Lower lobe of right lung (tissue), 2 donors: ENCODE results near the gene SIGLEC15. TPM values are rescaled to one million over a fixed set of nuclear protein-coding genes. Genes with fewer than 3 reads are reported as not detected.
"Not testable (repeated sequence)": the region's sequence is repeated elsewhere in the genome, so short reads cannot be mapped to it uniquely, and the experiment has no call there.

Source experiments
- ATAC-seq, 2 donors: fragments of 200-7000 bp; cut with Tn5 transposase; one replicate each; pipeline ENCODE4 v1.9.1; 2020 to 2022; ENCODE audit warnings: mild to moderate bottlenecking in 2 of 2, moderate library complexity in 2 of 2
- DNase-seq: peaks from one replicate; pipeline ENCODE4 v3.0.0-alpha.2; 2020
- H3K27ac ChIP-seq: fragments of 200-600 bp; one replicate; pipeline ENCODE4 v1.8.0; 2022
- H3K27me3 ChIP-seq: fragments of 200-600 bp; one replicate; pipeline ENCODE4 v1.8.0; 2022; ENCODE audit warnings: low read depth
- H3K36me3 ChIP-seq: fragments of 200-600 bp; one replicate; pipeline ENCODE4 v1.8.0; 2022; ENCODE audit warnings: mild to moderate bottlenecking
- H3K4me1 ChIP-seq: fragments of 200-600 bp; one replicate; pipeline ENCODE4 v1.8.0; 2022
- H3K4me3 ChIP-seq: fragments of 200-600 bp; one replicate; pipeline ENCODE4 v1.8.0; 2022; ENCODE audit warnings: mild to moderate bottlenecking
- H3K9me3 ChIP-seq: fragments of 200-600 bp; one replicate; pipeline ENCODE4 v1.8.0; 2022
- intact Hi-C: fragments of 100-400 bp; cut with DNase I; formaldehyde crosslinking; loops from one replicate; pipeline ENCODE4 v1.11.0; 2022
- total RNA-seq: library from RNA; stranded (reverse); fragmentation: NEBNext Ultra II Directional; extraction: Animal tissue kit (Norgen Biotek cat#: 25700); gene quantifications from one replicate; pipeline ENCODE4 v1.2.1, GENCODE V29; 2021
- TF ChIP-seq, protein P1 (sequence below): fragments of 200-600 bp; IDR thresholded peaks from one replicate; pipeline ENCODE4 v1.8.0; 2022; ENCODE audit warnings: antibody characterized with exemption, mild to moderate bottlenecking
- donor health status: DM: no; HTN: yes; CAD: no; lungs with severe emphysema.

SIGLEC15 gene
- total RNA-seq, 1 donor from 2014 or later: 0.35 TPM

DNA sequence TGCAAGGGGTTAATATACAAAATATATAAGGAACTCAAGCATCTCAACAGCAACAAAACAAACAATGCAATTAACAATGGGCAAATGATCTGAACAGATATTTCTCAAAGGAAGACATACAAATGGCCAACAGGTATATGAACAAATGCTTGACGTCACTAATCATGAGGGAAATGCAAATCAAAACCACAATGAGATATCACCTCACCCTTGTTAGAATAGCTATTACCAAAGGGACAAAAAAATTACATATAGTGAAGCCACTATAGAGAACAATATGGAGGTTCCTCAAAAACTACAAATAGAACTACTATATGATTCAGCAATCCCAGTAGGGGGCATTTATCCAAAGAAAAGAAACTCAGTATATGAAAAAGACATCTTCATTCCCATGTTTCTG is 3.8 kb upstream of the SIGLEC15 start:
- Histone ChIP-seq H3K4me1 (no peaks in the 10 kb centered on the region), H3K36me3 (no peaks in the 10 kb centered on the region), H3K27ac (no peak overlapping the region), H3K4me3 (no peak overlapping the region), H3K27me3 (no peaks in the 10 kb centered on the region), H3K9me3 (no peaks in the 10 kb centered on the region)
- TF ChIP-seq, protein P1, sequence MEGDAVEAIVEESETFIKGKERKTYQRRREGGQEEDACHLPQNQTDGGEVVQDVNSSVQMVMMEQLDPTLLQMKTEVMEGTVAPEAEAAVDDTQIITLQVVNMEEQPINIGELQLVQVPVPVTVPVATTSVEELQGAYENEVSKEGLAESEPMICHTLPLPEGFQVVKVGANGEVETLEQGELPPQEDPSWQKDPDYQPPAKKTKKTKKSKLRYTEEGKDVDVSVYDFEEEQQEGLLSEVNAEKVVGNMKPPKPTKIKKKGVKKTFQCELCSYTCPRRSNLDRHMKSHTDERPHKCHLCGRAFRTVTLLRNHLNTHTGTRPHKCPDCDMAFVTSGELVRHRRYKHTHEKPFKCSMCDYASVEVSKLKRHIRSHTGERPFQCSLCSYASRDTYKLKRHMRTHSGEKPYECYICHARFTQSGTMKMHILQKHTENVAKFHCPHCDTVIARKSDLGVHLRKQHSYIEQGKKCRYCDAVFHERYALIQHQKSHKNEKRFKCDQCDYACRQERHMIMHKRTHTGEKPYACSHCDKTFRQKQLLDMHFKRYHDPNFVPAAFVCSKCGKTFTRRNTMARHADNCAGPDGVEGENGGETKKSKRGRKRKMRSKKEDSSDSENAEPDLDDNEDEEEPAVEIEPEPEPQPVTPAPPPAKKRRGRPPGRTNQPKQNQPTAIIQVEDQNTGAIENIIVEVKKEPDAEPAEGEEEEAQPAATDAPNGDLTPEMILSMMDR: no peak
- ATAC-seq (no peak), DNase-seq (no peak)
- intact Hi-C loops: no loop called here

DNA sequence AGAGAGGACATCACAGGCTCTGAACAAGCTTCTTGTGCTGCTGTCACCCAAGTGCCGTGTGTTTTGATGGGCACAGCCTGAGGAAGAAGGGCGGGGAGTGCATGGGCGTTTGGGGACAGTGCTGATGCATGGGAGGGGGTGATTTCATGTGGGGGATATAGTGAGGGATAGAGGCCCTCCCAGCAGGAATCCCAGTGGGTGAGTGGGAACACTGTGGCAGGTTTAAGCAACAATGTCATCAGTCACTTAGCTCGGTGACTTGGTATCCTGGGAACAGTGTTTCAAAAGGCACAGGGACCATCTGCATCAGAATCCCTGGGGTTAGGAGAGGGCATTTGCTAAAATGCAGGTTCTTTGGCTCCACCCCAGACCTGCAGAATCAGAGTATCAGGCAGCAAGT is 609 bp downstream of the SIGLEC15 start:
- no peak overlapping the region for H3K27ac ChIP-seq
- no peaks in the 10 kb centered on the region for H3K9me3 ChIP-seq
- no peaks in the 10 kb centered on the region for H3K27me3 ChIP-seq
- peaks cover 27% of the 10 kb centered on the region for H3K4me1 ChIP-seq
- DNase-seq (no peak), ATAC-seq (no peak)
- intact Hi-C loops: no loop called here
- H3K36me3 ChIP-seq: no peaks in the 10 kb centered on the region
- H3K4me3 ChIP-seq: no peak overlapping the region
- TF ChIP-seq, protein P1: no peak

DNA sequence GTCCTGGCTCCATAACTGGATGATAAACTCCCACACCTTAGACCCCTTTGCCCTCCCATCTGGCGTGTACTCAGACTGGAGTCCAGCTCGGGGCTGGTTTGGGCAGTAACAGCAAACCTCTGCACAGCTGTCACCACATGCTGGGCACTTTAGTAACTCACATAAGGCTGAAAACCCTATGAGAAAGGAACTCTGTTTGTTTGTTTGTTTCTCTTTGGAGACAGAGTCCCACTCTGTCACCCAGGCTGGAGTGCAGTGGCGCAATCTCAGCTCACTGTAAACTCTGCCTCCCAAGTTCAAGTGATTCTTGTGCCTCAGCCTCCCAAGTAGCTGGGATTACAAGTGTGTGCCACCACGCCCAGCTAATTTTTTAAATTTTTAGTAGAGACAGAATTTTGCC is 1.2 kb downstream of the SIGLEC15 start:
- ATAC-seq: not testable (repeated sequence)

DNA sequence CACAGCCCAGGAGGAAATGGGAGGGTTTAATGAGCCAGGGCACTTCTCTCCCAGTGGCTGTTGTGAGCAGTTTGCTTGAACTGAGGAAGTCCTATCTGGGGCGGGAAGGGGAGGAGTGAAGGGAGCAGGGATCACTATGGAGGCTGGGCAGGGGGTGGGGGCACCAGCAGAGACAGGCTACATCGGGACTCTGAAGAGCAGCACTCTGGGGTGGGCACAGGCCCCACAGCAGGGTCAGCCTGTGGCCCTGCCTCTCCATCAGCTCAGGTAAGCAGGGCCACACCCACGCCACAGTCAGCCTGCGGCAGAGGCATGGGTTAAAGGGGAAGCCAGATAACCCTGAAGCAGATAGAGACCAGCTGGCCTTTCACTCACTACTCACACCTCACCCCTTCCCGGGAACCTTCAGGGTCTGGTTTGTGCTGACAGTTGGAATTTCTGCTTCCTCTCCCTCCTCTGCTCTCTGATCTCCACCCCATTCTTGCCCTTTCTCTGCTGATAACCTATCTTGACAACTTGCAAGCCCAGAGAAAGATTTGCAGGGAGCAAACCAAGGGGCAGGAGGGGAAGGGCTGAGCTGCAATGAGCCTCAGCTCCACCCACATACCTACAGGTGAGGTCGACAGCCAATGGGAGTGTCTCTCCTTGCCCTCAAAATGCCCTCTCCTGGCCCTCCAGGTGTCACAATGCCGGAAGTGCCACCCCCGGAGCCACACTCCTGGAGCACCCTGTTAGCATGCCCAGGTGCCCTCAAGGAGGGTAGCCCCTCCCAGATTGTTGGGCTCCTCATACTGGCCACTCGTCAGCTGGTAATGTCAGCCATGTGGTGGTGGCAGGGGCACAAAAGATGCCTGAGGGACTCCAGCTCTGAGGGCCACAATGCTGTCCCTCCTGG is 3.7 kb downstream of the SIGLEC15 start:
- H3K36me3 ChIP-seq: no peaks in the 10 kb centered on the region
- TF ChIP-seq, protein P1: no peak
- H3K27me3 ChIP-seq: peaks cover 4% of the 10 kb centered on the region
- H3K27ac ChIP-seq: peak overlapping the region; percentile 46
- H3K9me3 ChIP-seq: no peaks in the 10 kb centered on the region
- ATAC-seq: peak; percentile 75 to 76
- intact Hi-C loops: no loop called here
- DNase-seq: peak; percentile 61
- H3K4me1 ChIP-seq: peaks cover 27% of the 10 kb centered on the region
- peak overlapping the region; percentile 40 for H3K4me3 ChIP-seq

More for the DNA sequence above, 1.2 kb downstream of the SIGLEC15 start:
- H3K36me3 ChIP-seq, H3K4me3 ChIP-seq, DNase-seq, intact Hi-C loops, H3K27me3 ChIP-seq, H3K27ac ChIP-seq, H3K9me3 ChIP-seq: not testable (repeated sequence)
- peaks cover 27% of the 10 kb centered on the region for H3K4me1 ChIP-seq

DNA sequence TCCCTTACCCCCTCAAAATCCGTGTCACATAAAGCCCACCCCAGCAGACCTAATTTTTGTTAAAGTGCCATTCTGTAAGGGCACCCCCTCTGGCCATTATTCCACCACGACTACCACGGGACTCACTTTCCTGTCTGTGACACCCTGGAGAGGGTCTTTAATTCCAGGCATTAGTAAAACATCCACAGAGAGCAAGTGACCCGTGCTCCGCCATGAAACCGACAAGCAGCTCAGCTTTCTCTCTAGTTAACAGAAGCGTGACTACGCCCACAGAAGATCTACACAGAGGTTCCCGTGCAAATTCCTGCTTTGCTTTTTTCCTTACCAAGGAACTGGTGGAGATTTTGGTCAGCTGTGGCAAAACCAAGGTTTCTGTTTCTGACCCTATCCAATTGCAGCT is 4.4 kb downstream of the SIGLEC15 start:
- ATAC-seq (no peak), DNase-seq (no peak)
- Histone ChIP-seq H3K4me1 (peaks cover 27% of the 10 kb centered on the region), H3K27ac (no peak overlapping the region), H3K36me3 (no peaks in the 10 kb centered on the region), H3K4me3 (no peak overlapping the region), H3K9me3 (no peaks in the 10 kb centered on the region), H3K27me3 (peaks cover 4% of the 10 kb centered on the region)
- TF ChIP-seq, protein P1: no peak
- intact Hi-C loops: no loop called here

DNA sequence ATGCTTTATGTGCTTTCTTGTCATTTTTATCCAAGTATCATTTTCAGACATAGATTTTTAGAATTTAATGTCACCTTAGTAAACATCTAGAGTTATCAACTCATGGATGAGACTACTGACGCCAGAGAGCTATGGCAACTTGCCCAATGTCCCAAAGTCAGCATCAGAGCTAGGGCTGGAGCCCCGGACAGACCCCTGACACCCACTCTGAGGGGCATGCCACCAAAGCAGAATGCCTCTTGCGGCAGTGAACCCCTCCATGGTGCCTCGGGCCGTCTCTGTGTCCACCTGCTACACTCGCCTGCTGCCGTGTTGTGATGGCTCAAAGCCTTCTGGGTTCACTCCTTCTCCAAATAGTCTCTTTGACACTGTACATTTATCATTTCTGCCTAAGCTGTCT is 5.4 kb downstream of the SIGLEC15 start:
- H3K4me3 ChIP-seq: no peak overlapping the region
- DNase-seq (no peak), ATAC-seq (no peak)
- H3K36me3 ChIP-seq: no peaks in the 10 kb centered on the region
- H3K27me3 ChIP-seq: peaks cover 4% of the 10 kb centered on the region
- intact Hi-C loops: no loop called here
- peaks cover 27% of the 10 kb centered on the region for H3K4me1 ChIP-seq
- H3K27ac ChIP-seq: no peak overlapping the region
- no peaks in the 10 kb centered on the region for H3K9me3 ChIP-seq
- TF ChIP-seq, protein P1: no peak
